BJ (cell line): ENCODE data around the gene AMMECR1L. TPM values are rescaled to one million over a fixed set of nuclear protein-coding genes. Genes with fewer than 3 reads are reported as not detected.
A peak's percentile ranks its signal among the peaks of the same experiment; 100 is the strongest.
"Not testable (repeated sequence)": the region's sequence is repeated elsewhere in the genome, so short reads cannot be mapped to it uniquely, and the experiment has no call there.

Experiments
- CTCF ChIA-PET: fragments of 350-600 bp; formaldehyde crosslinking; extraction: SDS; loops from one replicate; lab custom pipeline; 2021; ENCODE audit warnings: antibody characterized with exemption, inconsistent platforms; lab: Yijun Ruan, JAX
- POLR2A ChIA-PET: fragments of 300-600 bp; sonication (Branson Sonifier 250); formaldehyde crosslinking; extraction: SDS; loops from one replicate; lab custom pipeline; 2021; ENCODE audit warnings: antibody characterized with exemption; lab: Charles Lee
- DNase-seq: peaks from one replicate; pipeline ENCODE4 v3.0.0-alpha.2; 2011; ENCODE audit warnings: low read depth
- H3K27me3 ChIP-seq: 2 replicates; pipeline ENCODE4 v1.6.0; 2011; ENCODE audit warnings: low read length; ENCODE audit not compliant: control insufficient read depth, insufficient read depth
- H3K36me3 ChIP-seq: 2 replicates; pipeline ENCODE4 v1.5.1; 2011; ENCODE audit warnings: low read length; ENCODE audit not compliant: control insufficient read depth, insufficient read depth
- H3K4me3 ChIP-seq: 2 replicates; pipeline ENCODE4 v1.5.1; 2011; ENCODE audit warnings: low read depth, mild to moderate bottlenecking, control low read depth, low read length
- CTCF ChIP-seq: IDR thresholded peaks from 2 replicates; pipeline ENCODE4 v1.5.1; 2011; ENCODE audit warnings: low read depth, mild to moderate bottlenecking, control low read depth, inconsistent platforms, low read length, moderate library complexity; ENCODE audit not compliant: insufficient read depth
- polyA plus RNA-seq: library from polyadenylated mRNA; depleted of rRNA; stranded (reverse); fragments of >200 nt; gene quantifications from 2 replicates; pipeline ENCODE4 v1.2.3, GENCODE V29; 2011

The AMMECR1L gene
- polyA plus RNA-seq, 1 experiment: 15.1 TPM

GRCh38 chr2:127834951-127835350 lies 50.8 kb downstream of the AMMECR1L start:
- CTCF ChIA-PET: no interaction called here
- no peak for DNase-seq
- H3K36me3 ChIP-seq: no peaks in the 10 kb centered on the region
- no peak overlapping the region for H3K4me3 ChIP-seq
- no peak for TF ChIP-seq CTCF
- H3K27me3 ChIP-seq: 0 out of 2 replicates have a peak, but pooled peaks cover 1% of the 10 kb centered on the region
- POLR2A ChIA-PET: interaction anchor here (0.6 kb wide), 1 partner anchor 255 kb away, joined by 3 read pairs; no protein-coding TSS in a partner anchor

- ChIA-PET POLR2A (no interaction called here), CTCF (interaction anchor here (1.7 kb wide), 1 partner anchor 12 kb away, joined by 3 read pairs; no protein-coding TSS in a partner anchor)
- Histone ChIP-seq H3K27me3 (no peaks in the 10 kb centered on the region), H3K36me3 (no peaks in the 10 kb centered on the region), H3K4me3 (no peak overlapping the region)
- no peak for TF ChIP-seq CTCF
- peak; percentile 3 for DNase-seq
Observed at GRCh38 chr2:127829845-127830246, 55.9 kb downstream of the AMMECR1L start.

GRCh38 chr2:127826708-127827107 lies 59.0 kb downstream of the AMMECR1L start:
- H3K27me3 ChIP-seq, DNase-seq, POLR2A ChIA-PET, CTCF ChIA-PET, H3K4me3 ChIP-seq, H3K36me3 ChIP-seq: not testable (repeated sequence)

GRCh38 chr2:127826047-127826446 lies 59.7 kb downstream of the AMMECR1L start:
- Histone ChIP-seq H3K36me3 (no peaks in the 10 kb centered on the region), H3K27me3 (0 out of 2 replicates have a peak, but pooled peaks cover 2% of the 10 kb centered on the region), H3K4me3 (no peak overlapping the region)
- POLR2A ChIA-PET: no interaction called here
- DNase-seq: no peak
- CTCF ChIA-PET: no interaction called here
- no peak for TF ChIP-seq CTCF

- H3K36me3 ChIP-seq: no peaks in the 10 kb centered on the region
- no peak overlapping the region for H3K4me3 ChIP-seq
- 0 out of 2 replicates have a peak, but pooled peaks cover 2% of the 10 kb centered on the region for H3K27me3 ChIP-seq
- CTCF ChIA-PET: no interaction called here
- POLR2A ChIA-PET: no interaction called here
- no peak for TF ChIP-seq CTCF
- DNase-seq: no peak
Observed at GRCh38 chr2:127820080-127820668, 65.6 kb downstream of the AMMECR1L start.

GRCh38 chr2:127818794-127819425 lies 66.8 kb downstream of the AMMECR1L start:
- H3K27me3 ChIP-seq: 0 out of 2 replicates have a peak, but pooled peaks cover 2% of the 10 kb centered on the region
- no peak for TF ChIP-seq CTCF
- no peak for DNase-seq
- H3K4me3 ChIP-seq: no peak overlapping the region
- H3K36me3 ChIP-seq: no peaks in the 10 kb centered on the region
- CTCF ChIA-PET: no interaction called here
- POLR2A ChIA-PET: no interaction called here
